ENCODE data around the gene XKR3.
"Not testable (repeated sequence)": the region's sequence is repeated elsewhere in the genome, so short reads cannot be mapped to it uniquely, and the experiment has no call there.

XKR3 gene

GRCh38 chr22:16760416-16760815, 64.8 kb downstream of the XKR3 start:
- not testable (repeated sequence) for H3K27ac ChIP-seq (ENCODE audit: insufficient read depth, low read depth, low read length, poor library complexity, severe bottlenecking); H3K4me1 ChIP-seq (ENCODE audit: control insufficient read depth, insufficient read depth, low read length); H3K27me3 ChIP-seq (ENCODE audit: control insufficient read depth, insufficient read depth, low read length, poor library complexity, severe bottlenecking); H3K9me3 ChIP-seq (ENCODE audit: control insufficient read depth, low read length); H3K4me3 ChIP-seq (ENCODE audit: insufficient read depth, low read depth, low read length); H3K36me3 ChIP-seq (ENCODE audit: control insufficient read depth, insufficient read depth, low read length)
- WGBS, 2 experiments = 53 to 68% methylated on average over 2 to 3 of the region's 4 CpGs

DNA sequence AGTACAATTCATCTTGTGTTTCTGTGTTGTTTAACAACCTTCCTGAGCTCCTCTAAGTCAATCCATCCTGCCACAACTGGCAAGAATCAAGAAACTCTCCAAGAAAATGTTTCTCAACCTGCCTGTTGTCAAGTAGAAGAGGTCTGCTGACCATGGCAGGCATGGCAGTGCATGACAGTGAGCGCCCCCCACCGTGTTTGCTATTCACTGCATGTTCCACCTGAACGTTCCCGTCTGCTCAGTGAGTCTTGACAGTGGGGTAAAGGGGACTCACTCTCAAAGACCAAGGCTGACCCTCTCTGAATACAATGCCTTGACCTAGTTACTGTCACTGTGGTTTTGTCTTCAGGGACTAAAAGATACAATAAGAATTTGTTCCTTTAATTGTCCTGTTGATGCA, 75.9 kb downstream of the XKR3 start:
- H3K27ac ChIP-seq (ENCODE audit: insufficient read depth, low read depth, low read length, poor library complexity, severe bottlenecking); H3K36me3 ChIP-seq (ENCODE audit: control insufficient read depth, insufficient read depth, low read length); H3K27me3 ChIP-seq (ENCODE audit: control insufficient read depth, insufficient read depth, low read length, poor library complexity, severe bottlenecking); H3K4me1 ChIP-seq (ENCODE audit: control insufficient read depth, insufficient read depth, low read length); H3K4me3 ChIP-seq (ENCODE audit: insufficient read depth, low read depth, low read length); H3K9me3 ChIP-seq (ENCODE audit: control insufficient read depth, low read length): not testable (repeated sequence)
- WGBS, 2 experiments = 69 to 74% methylated on average over 4 of the region's 4 CpGs

DNA sequence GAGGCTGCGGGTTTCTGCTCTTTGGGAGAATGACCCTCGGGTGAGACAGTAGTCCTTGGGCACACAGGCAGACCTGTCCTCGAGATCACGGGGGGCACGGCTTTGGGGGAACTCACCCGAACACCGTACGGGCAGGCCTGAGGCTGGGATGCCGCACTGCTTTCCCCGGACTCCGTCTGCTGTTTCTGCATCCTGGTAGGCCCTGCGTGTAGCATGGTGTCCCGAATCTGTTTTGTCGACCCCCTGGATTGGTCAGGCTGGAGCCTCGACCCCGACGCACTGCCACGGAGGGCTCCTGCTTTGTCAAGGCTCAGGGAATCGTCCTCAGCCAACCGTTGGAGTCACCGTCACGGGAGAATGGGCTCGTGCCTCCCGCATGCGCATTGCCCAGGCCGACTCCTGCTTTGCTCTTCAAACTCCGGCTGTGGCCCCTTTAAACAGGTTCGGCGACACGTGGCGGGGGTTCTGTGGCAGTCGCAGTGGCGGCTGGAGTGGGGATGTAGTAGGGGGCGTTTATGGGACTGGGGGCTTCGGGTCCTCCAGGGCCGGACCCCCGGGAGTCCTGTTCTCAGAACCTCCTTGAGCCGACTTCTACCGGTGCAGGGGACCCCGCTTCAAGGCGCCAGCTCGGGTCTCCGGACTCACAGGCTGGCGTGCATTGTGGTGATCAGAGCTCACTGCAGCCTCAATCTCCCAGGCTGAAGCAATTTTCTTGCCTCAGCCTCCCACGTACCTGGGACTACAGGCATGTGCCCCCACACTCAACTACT, 76.9 kb downstream of the XKR3 start:
- not testable (repeated sequence) for H3K27me3 ChIP-seq (ENCODE audit: control insufficient read depth, insufficient read depth, low read length, poor library complexity, severe bottlenecking); H3K36me3 ChIP-seq (ENCODE audit: control insufficient read depth, insufficient read depth, low read length); H3K27ac ChIP-seq (ENCODE audit: insufficient read depth, low read depth, low read length, poor library complexity, severe bottlenecking); H3K4me1 ChIP-seq (ENCODE audit: control insufficient read depth, insufficient read depth, low read length); H3K4me3 ChIP-seq (ENCODE audit: insufficient read depth, low read depth, low read length); H3K9me3 ChIP-seq (ENCODE audit: control insufficient read depth, low read length)
- WGBS, 2 experiments = 86 to 88% methylated on average over 44 of the region's 45 CpGs

- H3K36me3 ChIP-seq (ENCODE audit: control insufficient read depth, insufficient read depth, low read length); H3K27me3 ChIP-seq (ENCODE audit: control insufficient read depth, insufficient read depth, low read length, poor library complexity, severe bottlenecking); H3K27ac ChIP-seq (ENCODE audit: insufficient read depth, low read depth, low read length, poor library complexity, severe bottlenecking); H3K4me1 ChIP-seq (ENCODE audit: control insufficient read depth, insufficient read depth, low read length); H3K4me3 ChIP-seq (ENCODE audit: insufficient read depth, low read depth, low read length); H3K9me3 ChIP-seq (ENCODE audit: control insufficient read depth, low read length): not testable (repeated sequence)
- 88 to 90% methylated on average over 21 of the region's 21 CpGs for WGBS, 2 experiments
Observed at GRCh38 chr22:16747266-16748159, 77.7 kb downstream of the XKR3 start.

GRCh38 chr22:16734271-16734670, 90.9 kb downstream of the XKR3 start:
- not testable (repeated sequence) for H3K9me3 ChIP-seq (ENCODE audit: control insufficient read depth, low read length); H3K36me3 ChIP-seq (ENCODE audit: control insufficient read depth, insufficient read depth, low read length); H3K27me3 ChIP-seq (ENCODE audit: control insufficient read depth, insufficient read depth, low read length, poor library complexity, severe bottlenecking); H3K4me3 ChIP-seq (ENCODE audit: insufficient read depth, low read depth, low read length); H3K27ac ChIP-seq (ENCODE audit: insufficient read depth, low read depth, low read length, poor library complexity, severe bottlenecking); H3K4me1 ChIP-seq (ENCODE audit: control insufficient read depth, insufficient read depth, low read length)
- WGBS, 2 experiments = 38 to 41% methylated on average over 1 of the region's 1 CpG

Data from ectodermal cell (in vitro differentiated cells).